SK-N-DZ (cell line): ENCODE results near the gene RITA1. TPM values are rescaled to one million over a fixed set of nuclear protein-coding genes. Genes with fewer than 3 reads are reported as not detected.
A peak's percentile ranks its signal among the peaks of the same experiment; 100 is the strongest.
"Not testable (repeated sequence)": the region's sequence is repeated elsewhere in the genome, so short reads cannot be mapped to it uniquely, and the experiment has no call there.

Experiments
- DNase-seq: peaks from one replicate; pipeline ENCODE4 v3.0.0-alpha.2; 2015; ENCODE audit warnings: low spot score
- polyA plus RNA-seq, 2 experiments: library from polyadenylated mRNA; depleted of rRNA; stranded (reverse); fragments of >200 nt; gene quantifications; 2 replicates each; pipeline ENCODE4 v1.2.3, GENCODE V29; 2014

Gene RITA1, protein sequence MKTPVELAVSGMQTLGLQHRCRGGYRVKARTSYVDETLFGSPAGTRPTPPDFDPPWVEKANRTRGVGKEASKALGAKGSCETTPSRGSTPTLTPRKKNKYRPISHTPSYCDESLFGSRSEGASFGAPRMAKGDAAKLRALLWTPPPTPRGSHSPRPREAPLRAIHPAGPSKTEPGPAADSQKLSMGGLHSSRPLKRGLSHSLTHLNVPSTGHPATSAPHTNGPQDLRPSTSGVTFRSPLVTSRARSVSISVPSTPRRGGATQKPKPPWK
- polyA plus RNA-seq (2014; cell fraction: cytosol; rRNA removed), result 31.5 and 32.0 TPM in 2 replicates
- polyA plus RNA-seq (2014; cell fraction: nucleus; rRNA removed), result 16.6 and 17.2 TPM in 2 replicates

DNA sequence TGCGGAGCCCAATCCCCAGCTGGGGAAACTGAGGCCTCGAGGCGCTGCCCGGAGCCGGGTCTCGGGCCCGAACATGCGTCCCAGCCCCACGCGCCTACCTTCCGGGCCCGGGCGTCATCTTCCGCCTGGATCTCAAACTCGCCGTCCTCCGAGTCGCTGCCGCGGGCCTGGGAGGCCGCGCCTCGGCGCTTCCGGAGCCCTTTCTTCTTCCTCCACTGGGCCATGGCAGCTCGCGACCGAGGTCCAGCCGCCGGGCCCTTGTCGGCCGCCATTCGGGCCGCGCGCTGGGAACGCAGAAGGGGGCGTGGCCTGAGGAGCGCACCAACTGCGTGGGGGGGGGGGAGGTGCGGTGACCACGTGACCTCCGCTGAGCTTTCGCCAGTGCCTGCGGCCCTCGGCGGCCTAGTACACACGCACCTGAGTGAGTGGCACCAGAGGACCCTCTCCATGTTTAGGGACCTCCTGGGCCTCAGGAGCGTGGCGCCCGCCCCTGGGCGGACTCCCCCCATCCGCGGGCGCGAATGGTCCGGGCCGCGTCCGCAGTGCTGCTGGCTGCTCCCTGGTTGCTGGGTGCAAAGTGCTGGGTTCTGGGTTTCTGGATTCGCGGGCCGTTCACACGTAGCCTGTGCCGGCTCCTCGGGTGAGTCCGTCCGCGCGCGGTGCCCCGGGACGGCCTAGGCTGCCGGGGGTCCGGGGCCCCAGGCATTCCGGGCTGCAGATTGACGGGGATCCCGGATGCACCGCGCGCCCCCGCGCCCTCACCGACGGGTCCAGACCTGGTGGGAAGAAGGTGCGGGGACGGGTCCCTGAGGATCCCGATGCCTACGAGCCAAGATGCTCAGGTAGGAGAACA, at the start of gene RITA1, which contains the start of gene DDX54:
Gene RITA1, plus strand, starts transcription at position 542 of the 853 bp plus-strand sequence. CDS start 1,026 bp downstream, outside the sequence.
Gene DDX54, minus strand, starts transcription at position 299 of the 853 bp plus-strand sequence. Its CDS starts 27 bp downstream, at position 272.
- peak; percentile 89 for DNase-seq

- no peak for DNase-seq
Measured at GRCh38 chr12:113136128-113136989, 49.2 kb upstream of the RITA1 start.

DNA sequence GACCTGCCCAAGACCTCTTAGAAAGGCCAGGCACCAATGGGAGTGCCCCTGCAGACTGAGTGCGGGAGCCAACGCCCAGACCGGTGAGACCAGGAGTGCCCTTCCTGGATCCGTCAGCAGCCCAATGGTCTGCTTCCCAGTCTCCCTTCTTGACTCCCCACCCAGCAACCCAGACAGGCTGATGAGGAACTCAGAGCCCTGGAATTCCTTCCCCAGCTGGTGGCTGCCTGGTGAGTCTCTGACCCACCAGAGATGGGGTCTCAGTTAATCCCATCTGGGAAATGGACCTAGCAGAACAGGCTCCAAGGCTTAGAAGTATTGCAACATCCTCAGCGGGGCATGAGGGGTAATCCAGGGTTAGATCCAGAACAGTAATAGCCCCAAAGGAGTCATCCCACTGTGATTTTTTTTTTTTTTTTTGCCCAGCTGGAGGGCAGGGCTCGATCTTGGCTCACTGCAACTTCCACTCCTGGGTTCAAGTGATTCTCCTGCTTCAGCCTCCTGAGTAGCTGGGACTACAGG, 48.5 kb upstream of the RITA1 start:
- no peak for DNase-seq

DNA sequence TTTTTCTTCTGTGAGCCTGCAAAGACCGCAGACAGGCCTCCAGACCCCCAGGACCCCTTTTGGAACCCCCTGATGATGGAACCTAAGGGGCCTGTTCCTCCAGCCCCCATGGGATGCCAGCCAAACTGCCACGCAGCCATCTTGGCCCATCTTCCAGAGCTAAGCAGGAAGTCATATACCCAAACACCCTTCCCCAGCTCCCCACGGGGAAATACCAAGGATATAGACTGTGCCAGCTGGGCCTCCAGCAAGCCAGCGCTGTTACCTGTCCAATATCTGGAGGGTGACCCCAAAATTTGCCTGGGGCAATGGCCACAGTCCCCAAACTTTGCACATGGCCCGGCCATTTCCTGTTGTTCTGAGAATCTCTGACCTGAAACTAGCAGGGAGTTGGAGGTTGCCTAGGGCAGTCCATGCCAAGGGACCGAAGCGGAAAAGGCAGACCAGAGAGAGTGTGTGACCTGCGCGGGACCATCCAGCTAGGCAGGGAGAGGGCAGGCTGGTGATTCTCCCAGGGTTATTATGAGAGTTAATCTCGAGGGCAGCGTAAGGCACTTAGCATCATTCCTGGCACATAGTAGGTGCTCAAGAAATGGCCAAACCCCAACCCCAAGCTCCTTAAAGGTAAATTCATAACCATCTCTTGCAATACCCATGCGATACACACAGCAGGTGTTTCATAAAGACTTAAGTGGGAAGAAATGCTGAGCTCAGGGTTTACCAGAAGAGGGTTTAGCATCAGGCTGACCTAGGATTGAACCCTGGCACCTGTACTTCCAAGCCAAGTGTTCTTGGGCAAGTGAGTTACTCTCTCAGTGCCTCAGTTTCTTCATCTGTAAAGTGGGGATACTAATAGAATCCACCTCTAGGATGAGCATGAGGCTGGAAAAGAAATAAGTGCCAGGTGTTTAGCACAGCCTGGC, 47.4 kb upstream of the RITA1 start:
- DNase-seq, result no peak

- DNase-seq, result no peak
Measured at GRCh38 chr12:113138826-113139225, 46.7 kb upstream of the RITA1 start.

DNA sequence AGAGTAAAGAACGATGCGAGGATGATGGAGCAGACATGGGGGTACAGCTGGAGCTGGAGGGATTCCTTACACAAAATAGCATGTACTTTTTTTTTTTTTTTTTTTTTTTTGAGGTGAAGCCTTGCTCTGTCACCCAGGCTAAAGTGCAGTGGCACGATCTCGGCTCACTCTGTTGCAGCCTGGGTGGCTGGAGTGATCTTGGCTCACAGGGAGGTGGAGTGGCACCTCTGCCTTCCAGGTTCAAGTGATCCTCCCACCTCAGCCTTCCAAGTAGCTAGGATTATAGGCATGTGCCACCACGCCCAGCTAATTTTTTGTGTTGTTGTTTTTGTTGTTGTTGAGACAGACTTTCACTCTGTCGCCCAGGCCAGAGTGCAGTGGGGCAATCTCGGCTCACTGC, 44.8 kb upstream of the RITA1 start:
- DNase-seq, result no peak

DNA sequence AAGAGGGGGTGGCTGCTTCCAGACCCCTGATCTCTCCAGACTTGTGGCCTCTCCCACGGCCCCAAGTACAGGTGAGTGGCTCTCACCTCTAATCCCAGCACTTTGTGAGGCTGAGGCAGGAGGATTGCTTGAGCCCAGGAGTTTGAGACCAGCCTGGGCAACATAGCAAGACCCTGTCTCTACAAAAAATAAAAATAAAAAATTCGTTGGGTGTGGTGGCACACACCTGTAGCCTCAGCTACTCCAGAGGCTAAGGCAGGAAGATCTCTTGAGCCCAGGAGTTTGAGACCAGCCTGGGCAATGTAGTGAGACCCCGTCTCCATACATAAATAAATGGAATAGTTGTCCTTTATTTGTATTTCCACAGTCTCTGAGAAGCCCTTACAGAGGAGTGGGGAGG, 43.8 kb upstream of the RITA1 start:
- not testable (repeated sequence) for DNase-seq

DNA sequence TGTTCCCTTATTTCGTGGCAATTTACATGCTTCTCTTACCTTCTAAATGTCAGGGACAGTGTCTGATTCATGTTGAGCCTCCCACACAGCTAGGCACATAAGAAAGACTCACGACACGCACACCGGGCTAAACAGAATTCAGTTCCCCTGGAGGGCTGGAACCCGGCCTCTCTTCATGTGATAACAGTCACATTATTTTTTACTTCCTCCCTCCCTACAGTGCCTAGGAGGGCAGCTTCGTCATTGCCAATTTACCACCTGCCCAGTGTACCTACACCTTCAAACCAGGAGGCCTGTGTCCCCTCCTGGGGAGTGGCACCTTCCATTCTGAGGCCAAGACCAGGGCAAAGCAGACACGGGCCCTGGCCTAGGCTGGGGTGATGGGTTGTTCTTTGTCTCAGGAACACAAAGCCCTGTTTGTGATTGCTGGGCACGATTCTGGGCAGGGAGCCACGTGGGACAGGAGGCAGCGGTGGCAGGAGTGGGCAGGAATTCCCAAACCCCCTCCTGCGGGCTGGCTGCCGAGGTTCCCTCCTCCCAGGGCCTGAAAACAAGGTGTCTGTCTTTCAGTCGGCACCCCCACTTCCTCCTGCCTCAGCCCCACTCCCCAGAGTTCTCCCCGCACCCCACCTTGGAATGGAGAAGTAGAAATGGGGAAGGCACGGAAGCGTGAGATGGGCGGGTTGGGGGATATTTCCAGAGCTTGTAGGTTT, 43.2 kb upstream of the RITA1 start:
- DNase-seq, result no peak

DNA sequence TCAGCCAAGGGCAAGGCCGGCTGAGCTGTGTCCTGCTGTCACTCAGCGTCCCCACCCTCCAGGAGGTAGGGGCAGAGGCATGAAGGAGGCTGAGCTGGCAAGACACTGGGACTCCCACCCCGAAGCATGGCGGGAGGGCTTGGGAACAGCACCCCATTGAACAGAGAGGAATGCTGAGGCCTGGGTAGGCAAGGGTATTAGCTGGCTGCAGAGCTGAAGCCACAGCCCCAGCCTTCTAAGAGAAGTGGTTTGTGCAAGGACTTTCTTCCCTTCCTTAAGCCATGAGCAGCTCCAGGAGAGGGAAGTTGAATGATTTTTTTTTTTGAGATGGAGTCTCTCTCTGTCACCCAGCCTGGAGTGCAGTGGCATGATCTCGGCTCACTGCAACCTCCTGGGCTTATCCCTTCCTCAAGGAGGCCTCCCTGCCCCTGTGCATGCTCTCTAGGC, 42.6 kb upstream of the RITA1 start:
- DNase-seq, result no peak

DNA sequence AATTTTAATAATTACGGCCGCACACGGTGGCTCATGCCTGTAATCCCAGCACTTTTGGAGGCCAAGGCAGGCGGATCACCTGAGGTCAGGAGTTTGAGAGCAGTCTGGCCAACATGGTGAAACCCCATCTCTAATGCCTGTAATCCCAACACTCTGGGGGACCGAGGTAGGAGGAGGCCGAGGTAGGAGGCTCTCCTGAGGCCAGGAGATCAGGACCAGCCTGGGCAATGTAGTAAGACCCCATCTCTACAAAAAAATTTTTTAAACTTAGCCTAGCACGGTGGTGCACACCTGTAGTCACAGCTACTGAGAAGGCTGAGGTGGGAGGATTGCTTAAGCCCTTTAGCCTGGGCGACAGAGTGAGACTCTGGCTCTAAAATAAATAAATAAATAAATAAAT, 41.6 kb upstream of the RITA1 start:
- DNase-seq, result no peak

GRCh38 chr12:113144806-113145205, 40.7 kb upstream of the RITA1 start:
- no peak for DNase-seq

DNA sequence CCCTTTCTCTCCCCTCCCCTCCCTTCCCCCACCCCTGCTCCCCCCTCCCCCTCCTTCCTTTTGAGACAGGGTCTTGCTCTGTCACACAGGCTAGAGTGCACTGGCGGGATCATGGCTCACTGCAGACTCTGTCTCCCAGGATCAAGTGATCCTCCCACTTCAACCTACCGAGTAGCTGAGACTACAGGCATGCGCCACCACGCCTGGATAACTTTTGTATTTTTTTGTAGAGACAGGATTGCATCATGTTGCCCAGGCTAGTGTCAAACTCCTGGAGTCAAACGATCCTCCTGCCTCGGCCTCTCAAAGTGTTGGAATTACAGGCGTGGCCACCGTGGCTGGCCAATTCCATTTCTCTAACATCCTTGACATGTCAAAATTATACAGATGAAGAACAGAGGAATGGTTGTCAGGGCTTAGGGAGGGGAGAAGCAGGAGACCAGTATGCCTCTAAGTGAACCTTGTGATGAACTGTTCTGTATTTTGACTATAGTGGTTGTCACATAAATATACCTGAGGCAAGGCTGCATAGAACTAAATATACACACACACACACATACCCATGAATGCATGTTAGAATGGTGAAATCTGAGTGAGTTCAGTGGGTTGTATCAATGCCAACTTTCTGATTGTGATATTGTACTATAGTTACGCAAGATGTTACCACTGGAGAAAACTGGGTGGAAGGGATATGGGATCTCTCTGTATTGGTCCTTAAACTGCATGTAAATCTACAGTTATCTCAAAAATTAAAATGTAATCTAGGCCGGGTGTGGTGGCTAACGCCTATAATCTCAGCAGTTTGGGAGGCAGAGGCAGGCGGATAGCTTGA, 39.6 kb upstream of the RITA1 start:
- DNase-seq, result no peak

DNA sequence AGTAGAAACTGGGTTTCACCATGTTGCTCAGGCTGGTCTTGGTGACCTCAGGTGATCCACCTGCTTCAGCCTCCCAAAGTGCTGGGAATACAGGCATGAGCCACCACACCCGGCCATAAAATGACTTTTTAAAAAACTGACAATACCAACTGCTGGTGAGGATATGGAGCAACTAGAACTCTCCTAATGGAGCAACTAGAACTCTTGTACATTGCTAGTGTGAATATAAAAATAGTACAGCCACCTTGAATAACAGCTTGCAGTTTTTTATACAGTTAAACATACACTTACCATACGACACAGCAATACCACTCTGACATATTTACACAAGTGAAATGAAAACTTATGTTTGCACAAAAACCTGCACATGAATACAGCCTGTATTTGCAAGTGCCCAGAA, 38.5 kb upstream of the RITA1 start:
- no peak for DNase-seq

DNA sequence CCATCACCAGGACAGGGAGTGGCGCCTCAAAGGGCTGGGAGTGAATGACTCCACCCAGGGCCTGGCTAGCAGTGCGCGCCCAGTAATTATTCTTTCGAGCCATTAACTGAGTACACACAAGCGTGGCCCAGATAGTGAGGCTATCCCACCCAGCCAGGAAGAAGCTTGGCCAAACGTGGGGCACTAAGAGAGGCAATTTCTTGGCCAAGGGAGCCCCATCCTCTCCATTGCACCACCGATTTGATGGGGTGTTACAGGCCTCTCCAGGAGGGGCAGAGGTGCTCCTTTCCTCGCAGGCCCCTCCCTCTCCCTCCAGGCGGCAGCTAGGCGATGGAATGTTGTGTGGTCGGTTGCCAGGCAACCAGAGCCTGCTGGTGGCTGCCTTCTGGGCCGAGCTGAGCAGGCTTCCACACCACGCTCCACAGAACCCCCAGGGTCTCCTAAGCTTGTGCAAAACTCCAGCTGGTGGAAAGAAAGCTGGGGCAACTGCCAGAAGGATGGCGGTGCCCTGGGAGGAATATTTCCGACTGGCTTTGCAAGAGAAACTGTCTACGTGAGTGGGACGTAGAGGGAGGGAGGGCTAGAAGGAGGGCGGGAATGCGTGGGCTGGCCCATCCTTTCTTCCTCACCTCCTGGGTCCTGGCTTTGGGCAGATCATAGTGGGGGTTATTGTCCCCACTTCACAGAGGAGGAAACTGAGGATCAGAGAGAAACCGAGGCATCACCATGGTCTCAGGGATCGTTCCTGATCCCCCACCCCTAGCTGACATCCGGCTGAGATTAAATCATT, 36.0 kb upstream of the RITA1 start, which contains the start of gene CFAP73:
Gene CFAP73, plus strand, starts transcription at position 364 of the 790 bp plus-strand sequence. Its CDS starts 134 bp downstream, at position 498.
- DNase-seq, result peak; percentile 71

DNA sequence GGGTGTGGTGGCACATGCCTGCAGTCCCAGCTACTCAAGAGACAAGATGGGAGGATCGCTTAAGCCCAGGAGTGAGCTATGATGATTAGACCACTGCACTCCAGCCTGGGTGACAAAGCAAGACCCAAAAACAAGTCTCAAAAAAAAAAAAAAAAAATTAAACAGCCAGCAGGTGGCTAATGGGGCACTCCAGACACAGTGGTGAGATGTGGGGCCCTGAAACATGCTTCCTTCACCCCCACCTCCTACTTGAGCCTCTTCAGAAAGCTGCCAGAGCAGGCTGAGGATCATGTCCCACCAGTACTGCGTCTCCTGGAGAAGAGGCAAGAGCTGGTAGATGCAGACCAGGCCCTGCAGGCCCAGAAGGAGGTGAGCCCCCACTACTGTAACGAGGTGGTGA, 33.9 kb upstream of the RITA1 start:
- DNase-seq, result no peak

DNA sequence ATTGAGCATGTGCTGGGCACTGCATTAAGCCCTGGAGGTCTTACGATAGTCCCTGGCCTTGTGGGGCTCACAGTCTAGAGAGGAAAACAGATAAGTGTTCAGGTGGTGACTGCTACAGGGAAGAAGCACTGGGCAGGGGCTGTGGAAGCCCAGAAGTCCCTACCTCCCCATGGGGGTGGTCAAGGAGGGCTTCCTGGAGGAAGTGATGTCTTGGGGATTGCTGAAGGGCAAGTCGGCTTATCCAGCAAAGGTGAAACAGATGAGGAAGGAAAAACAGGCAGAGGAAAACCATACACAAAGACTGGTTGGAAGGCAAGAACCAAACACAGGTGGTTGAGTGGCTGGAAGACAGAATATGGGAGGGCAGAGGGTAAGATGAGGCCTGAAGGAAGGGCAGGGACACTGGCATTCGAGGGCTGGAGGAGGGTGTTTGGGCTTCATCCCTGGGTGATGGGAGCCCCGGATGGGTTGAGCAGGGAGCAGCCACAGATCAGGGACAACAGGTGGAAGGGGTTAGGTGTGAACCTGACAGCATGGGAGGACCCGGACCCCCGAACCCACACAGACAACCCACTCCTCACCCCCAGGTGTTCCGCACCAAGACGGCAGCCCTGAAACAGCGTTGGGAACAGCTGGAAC, 33.2 kb upstream of the RITA1 start:
- no peak for DNase-seq
